GM23248 (cell line): ENCODE measurements around the gene TRPM4. TPM values are rescaled to one million over a fixed set of nuclear protein-coding genes. Genes with fewer than 3 reads are reported as not detected.
A peak's percentile ranks its signal among the peaks of the same experiment; 100 is the strongest.

Experiments used
- DNase-seq: peaks from one replicate; pipeline ENCODE4 v3.0.0-alpha.2; 2015
- H2AFZ ChIP-seq: fragments of 200-600 bp; sonication (generic); 2 replicates; pipeline ENCODE4 v1.6.1; 2016; ENCODE audit warnings: antibody characterized with exemption
- H3F3A ChIP-seq: fragments of 200-600 bp; sonication (generic); 2 replicates; pipeline ENCODE4 v1.6.1; 2016; ENCODE audit warnings: mild to moderate bottlenecking, antibody characterized with exemption, mixed run types; ENCODE audit not compliant: insufficient read depth
- H3K27ac ChIP-seq: fragments of 200-600 bp; sonication (generic); 2 replicates; pipeline ENCODE4 v1.5.1; 2016; ENCODE audit warnings: mild to moderate bottlenecking
- H3K27me3 ChIP-seq: fragments of 200-600 bp; sonication (generic); replicated peaks from 2 replicates; pipeline ENCODE4 v1.6.1; 2016; ENCODE audit warnings: mild to moderate bottlenecking; ENCODE audit not compliant: insufficient read depth
- H3K36me3 ChIP-seq: fragments of 200-600 bp; sonication (generic); 2 replicates; pipeline ENCODE4 v1.6.1; 2016; ENCODE audit warnings: low read depth, mild to moderate bottlenecking
- H3K4me1 ChIP-seq: fragments of 200-600 bp; sonication (generic); 2 replicates; pipeline ENCODE4 v1.6.1; 2016; ENCODE audit warnings: mild to moderate bottlenecking; ENCODE audit not compliant: insufficient read depth
- H3K4me2 ChIP-seq: fragments of 200-600 bp; sonication (generic); one replicate; pipeline ENCODE4 v1.6.1; 2016; ENCODE audit warnings: mild to moderate bottlenecking; ENCODE audit not compliant: unreplicated experiment
- H3K4me3 ChIP-seq: fragments of 200-600 bp; sonication (generic); 2 replicates; pipeline ENCODE4 v1.5.1; 2016; ENCODE audit warnings: mild to moderate bottlenecking
- H3K79me2 ChIP-seq: fragments of 200-600 bp; sonication (generic); 2 replicates; pipeline ENCODE4 v1.6.1; 2016; ENCODE audit warnings: mild to moderate bottlenecking; ENCODE audit not compliant: insufficient read depth
- H3K9ac ChIP-seq: fragments of 200-600 bp; sonication (generic); 2 replicates; pipeline ENCODE4 v1.6.1; 2016; ENCODE audit warnings: mild to moderate bottlenecking
- H3K9me2 ChIP-seq: fragments of 200-600 bp; sonication (generic); 2 replicates; pipeline ENCODE4 v1.6.1; 2016; ENCODE audit warnings: mixed run types, mild to moderate bottlenecking, moderate library complexity; ENCODE audit not compliant: insufficient read depth
- H3K9me3 ChIP-seq: fragments of 200-600 bp; sonication (generic); one replicate; pipeline ENCODE4 v1.6.1; 2017; ENCODE audit warnings: low read depth
- H4K20me1 ChIP-seq: fragments of 200-600 bp; sonication (generic); 2 replicates; pipeline ENCODE4 v1.6.0; 2016; ENCODE audit not compliant: insufficient read depth
- EZH2 ChIP-seq: fragments of 200-600 bp; sonication (generic); IDR thresholded peaks from 2 replicates; pipeline ENCODE4 v1.6.1; 2018; ENCODE audit warnings: antibody characterized with exemption, mild to moderate bottlenecking; ENCODE audit not compliant: insufficient read depth, poor library complexity, severe bottlenecking
- EZH2phosphoT487 ChIP-seq: fragments of 200-600 bp; sonication (generic); IDR thresholded peaks from 2 replicates; pipeline ENCODE4 v1.6.1; 2018; ENCODE audit warnings: antibody characterized with exemption, moderate library complexity, mild to moderate bottlenecking, low read depth; ENCODE audit not compliant: insufficient read depth
- WGBS, 2 experiments: methylation state at CpG; one replicate each; pipeline ENCODE4 v1.1.6; 2015 to 2017; ENCODE audit warnings: low lambda C conversion rate in 2 of 2, low coverage in 1 of 2; ENCODE audit errors: missing lambda C conversion rate in 2 of 2; 5-methylcytosine and 5-hydroxymethylcytosine counted together
- in situ Hi-C: fragments of 300-500 bp; cut with MboI; formaldehyde crosslinking; loops from 2 replicates; pipeline ENCODE4 v1.15.0; 2020
- polyA plus RNA-seq: library from polyadenylated mRNA; unstranded; fragments of >200 nt; fragmentation: Nextera tagmentation; extraction: Ambion mirVana; gene quantifications from 2 replicates; pipeline ENCODE4 v1.2.1, GENCODE V29; 2016
- total RNA-seq: library from RNA; depleted of rRNA; stranded (reverse); fragments of >200 nt; shearing (Covaris generic); gene quantifications from 2 replicates; pipeline ENCODE4 v1.2.3, GENCODE V29; 2014

TRPM4 gene
- total and polyA plus RNA-seq, 2 experiments from 2014 or later = 18.4 to 20.1 TPM

- no peak overlapping the region for H2AFZ ChIP-seq
- no peak for DNase-seq
- TF ChIP-seq EZH2phosphoT487 (no peak), EZH2 (no peak)
- no peak overlapping the region for H3K4me3 ChIP-seq
- H3K79me2 ChIP-seq = no peaks in the 10 kb centered on the region
- peaks cover 38% of the 10 kb centered on the region for H3F3A ChIP-seq
- H4K20me1 ChIP-seq = no peaks in the 10 kb centered on the region; the same call in 1 of the 2 replicates
- in situ Hi-C loops = no loop called here
- H3K9me3 ChIP-seq = no peaks in the 10 kb centered on the region
- H3K9ac ChIP-seq = no peak overlapping the region
- H3K4me1 ChIP-seq = peaks cover 13% of the 10 kb centered on the region
- no peaks in the 10 kb centered on the region for H3K27me3 ChIP-seq
- WGBS, 2 experiments = 83 to 84% methylated on average over 11 of the region's 11 CpGs
- H3K36me3 ChIP-seq = peaks cover 12% of the 10 kb centered on the region; the same call in 1 of the 2 replicates
- peak overlapping the region; percentile 55 for H3K27ac ChIP-seq
- no peak overlapping the region for H3K4me2 ChIP-seq
- H3K9me2 ChIP-seq = no peaks in the 10 kb centered on the region
Measured at GRCh38 chr19:49111218-49111998, 46.2 kb upstream of the TRPM4 start.

- Histone ChIP-seq H3F3A (peaks cover 26% of the 10 kb centered on the region), H3K4me3 (peak within 1 kb of the TSS; percentile 79), H4K20me1 (no peaks in the 10 kb centered on the region), H3K27ac (peak within 1 kb of the TSS; percentile 62), H2AFZ (peak within 1 kb of the TSS; percentile 80), H3K27me3 (no peaks in the 10 kb centered on the region), H3K9ac (peak within 1 kb of the TSS; percentile 92), H3K4me1 (peaks cover 20% of the 10 kb centered on the region), H3K79me2 (no peaks in the 10 kb centered on the region), H3K9me2 (no peaks in the 10 kb centered on the region), H3K9me3 (no peaks in the 10 kb centered on the region), H3K36me3 (peaks cover 5% of the 10 kb centered on the region; the same call in 1 of the 2 replicates), H3K4me2 (peak within 1 kb of the TSS; percentile 92)
- peak; percentile 89 for DNase-seq
- 2% methylated on average over 40 to 56 of the region's 66 CpGs for WGBS, 2 experiments
- TF ChIP-seq EZH2phosphoT487 (no peak), EZH2 (no peak)
- in situ Hi-C loops = no loop called here
Measured at GRCh38 chr19:49113762-49114629, 43.6 kb upstream of the TRPM4 start, which contains the start of gene LIN7B. Gene LIN7B, plus strand, starts transcription at chr19:49114370. Its CDS starts 35 bp downstream, at chr19:49114405.

DNA sequence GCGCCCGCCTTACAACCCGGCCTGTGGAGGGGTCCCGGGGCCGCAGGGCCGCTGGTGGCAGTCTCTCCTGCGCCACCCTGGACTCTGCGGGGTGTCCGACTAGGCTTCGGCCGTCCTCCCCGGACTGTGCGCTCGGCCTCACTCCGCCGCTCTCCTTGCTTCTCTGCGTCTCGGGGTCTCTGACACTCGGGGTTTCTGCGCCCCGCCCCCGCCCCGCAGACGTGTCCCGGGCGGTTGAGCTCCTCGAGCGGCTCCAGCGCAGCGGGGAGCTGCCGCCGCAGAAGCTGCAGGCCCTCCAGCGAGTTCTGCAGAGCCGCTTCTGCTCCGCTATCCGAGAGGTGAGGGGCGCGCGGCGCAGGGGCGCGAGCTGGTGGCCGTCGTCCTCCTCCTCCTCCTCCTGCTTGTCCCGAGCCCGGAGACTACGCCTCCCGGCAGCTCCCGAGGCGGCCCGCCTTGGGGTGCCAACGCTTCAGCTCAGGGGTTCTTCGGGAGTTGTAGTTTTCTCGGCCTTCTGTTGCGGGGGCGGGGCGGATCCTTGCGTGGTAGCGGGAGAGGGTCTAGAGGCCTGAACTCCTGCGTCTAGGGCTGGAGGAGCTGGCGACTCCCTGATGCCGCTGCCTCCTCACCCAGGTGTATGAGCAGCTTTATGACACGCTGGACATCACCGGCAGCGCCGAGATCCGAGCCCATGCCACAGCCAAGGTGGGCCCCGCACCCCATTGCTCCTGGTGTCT lies 42.8 kb upstream of the TRPM4 start:
- no peaks in the 10 kb centered on the region for H3K9me3 ChIP-seq
- peaks cover 20% of the 10 kb centered on the region for H3K4me1 ChIP-seq
- no peaks in the 10 kb centered on the region for H3K27me3 ChIP-seq
- TF ChIP-seq EZH2 = no peak
- no peak for TF ChIP-seq EZH2phosphoT487
- no peaks in the 10 kb centered on the region for H3K79me2 ChIP-seq
- in situ Hi-C loops = no loop called here
- 9 to 15% methylated on average over 38 to 54 of the region's 68 CpGs for WGBS, 2 experiments
- peak overlapping the region; percentile 62 for H3K27ac ChIP-seq
- peak overlapping the region; percentile 92 for H3K9ac ChIP-seq
- H3K4me2 ChIP-seq = peak overlapping the region; percentile 62
- peak; percentile 72 for DNase-seq
- no peaks in the 10 kb centered on the region for H3K36me3 ChIP-seq
- no peaks in the 10 kb centered on the region for H3K9me2 ChIP-seq
- H3F3A ChIP-seq = peaks cover 18% of the 10 kb centered on the region
- H2AFZ ChIP-seq = peak overlapping the region; percentile 80
- H4K20me1 ChIP-seq = no peaks in the 10 kb centered on the region
- peak overlapping the region; percentile 79 for H3K4me3 ChIP-seq

DNA sequence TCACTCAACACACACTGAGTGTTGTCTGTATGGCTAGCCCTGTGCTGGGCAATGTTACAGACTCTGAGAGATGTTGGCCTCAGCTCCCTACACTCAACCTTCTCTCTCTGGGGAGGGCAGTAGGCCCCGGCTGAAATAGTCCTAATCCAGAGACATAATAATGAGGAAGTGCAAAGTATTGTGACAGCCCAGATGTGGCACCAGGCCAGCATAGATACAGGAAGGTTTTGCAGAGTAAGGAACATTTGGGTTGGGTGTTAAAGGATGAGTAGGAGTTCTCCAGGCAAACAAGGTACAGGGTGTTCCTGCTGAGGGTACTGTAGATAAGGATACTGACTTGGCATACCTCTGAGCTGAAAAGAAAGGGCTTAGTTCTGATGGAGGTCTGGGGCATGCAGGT lies 41.0 kb upstream of the TRPM4 start:
- H2AFZ ChIP-seq = no peak overlapping the region
- H4K20me1 ChIP-seq = no peaks in the 10 kb centered on the region
- H3F3A ChIP-seq = peaks cover under 1% of the 10 kb centered on the region
- H3K4me1 ChIP-seq = peaks cover 7% of the 10 kb centered on the region
- 44 to 54% methylated on average over 1 of the region's 1 CpG for WGBS, 2 experiments
- no peaks in the 10 kb centered on the region for H3K27me3 ChIP-seq
- no peak overlapping the region for H3K4me2 ChIP-seq
- H3K36me3 ChIP-seq = no peaks in the 10 kb centered on the region
- no peak overlapping the region for H3K27ac ChIP-seq
- no peak overlapping the region for H3K9ac ChIP-seq
- H3K9me2 ChIP-seq = no peaks in the 10 kb centered on the region
- TF ChIP-seq EZH2phosphoT487 = no peak
- in situ Hi-C loops = no loop called here
- H3K9me3 ChIP-seq = no peaks in the 10 kb centered on the region
- H3K79me2 ChIP-seq = no peaks in the 10 kb centered on the region
- DNase-seq = no peak
- no peak overlapping the region for H3K4me3 ChIP-seq
